HG02981 (cell line): Measurements from ENCODE around the gene MMP24.
A peak's percentile ranks its signal among the peaks of the same experiment; 100 is the strongest.

Experiments used
- ATAC-seq: cut with Tn5 transposase; IDR thresholded peaks from one replicate; pipeline ENCODE4 v1.9.1; 2021; ENCODE audit warnings: mild to moderate bottlenecking, moderate library complexity; ENCODE audit not compliant: unreplicated experiment

MMP24 gene

GRCh38 chr20:35277531-35278395, 51.3 kb downstream of the MMP24 start, which contains the start of gene MMP24OS:
MMP24OS (minus strand) TSS chr20:35278122; CDS start chr20:35277929, 193 bp downstream.
- peak; percentile 76 for ATAC-seq

- no peak for ATAC-seq
Observed at GRCh38 chr20:35279040-35279439, 52.5 kb downstream of the MMP24 start.

GRCh38 chr20:35279533-35280174, 53.2 kb downstream of the MMP24 start:
- ATAC-seq = no peak

- no peak for ATAC-seq
Observed at GRCh38 chr20:35280523-35280922, 54.0 kb downstream of the MMP24 start.

- no peak for ATAC-seq
Observed at GRCh38 chr20:35281506-35282101, 55.1 kb downstream of the MMP24 start.

GRCh38 chr20:35283441-35284266, 57.2 kb downstream of the MMP24 start:
- ATAC-seq = no peak

GRCh38 chr20:35284267-35284991, 57.9 kb downstream of the MMP24 start, which contains the start of gene EIF6:
EIF6 (minus strand) TSS chr20:35284772; CDS start chr20:35284487, 285 bp downstream.
- ATAC-seq = peak; percentile 80

- no peak for ATAC-seq
Observed at GRCh38 chr20:35284992-35285805, 58.7 kb downstream of the MMP24 start.

GRCh38 chr20:35285806-35286076, 59.3 kb downstream of the MMP24 start:
- no peak for ATAC-seq

- no peak for ATAC-seq
Observed at GRCh38 chr20:35286077-35286898, 59.8 kb downstream of the MMP24 start.

- no peak for ATAC-seq
Observed at GRCh38 chr20:35286899-35287508, 60.5 kb downstream of the MMP24 start.

GRCh38 chr20:35287509-35288324, 61.2 kb downstream of the MMP24 start:
- ATAC-seq = no peak

GRCh38 chr20:35288325-35289060, 62.0 kb downstream of the MMP24 start:
- no peak for ATAC-seq

GRCh38 chr20:35290186-35290886, 63.8 kb downstream of the MMP24 start:
- ATAC-seq = no peak

- no peak for ATAC-seq
Observed at GRCh38 chr20:35290887-35291417, 64.5 kb downstream of the MMP24 start.
